HFFc6 (cell line): Measurements from ENCODE around the gene CTSE. TPM values are rescaled to one million over a fixed set of nuclear protein-coding genes. Genes with fewer than 3 reads are reported as not detected.

ENCODE experiments used
- DNase-seq: peaks from one replicate; pipeline ENCODE4 v3.0.0-alpha.2; 2018
- H3K27ac Mint-ChIP-seq: 2 replicates; pipeline ENCODE4 v1.8.0; 2020; ENCODE audit warnings: mild to moderate bottlenecking, mixed read lengths
- H3K27me3 Mint-ChIP-seq: 2 replicates; pipeline ENCODE4 v1.8.0; 2021; ENCODE audit warnings: mild to moderate bottlenecking, moderate library complexity, mixed read lengths; ENCODE audit not compliant: insufficient read depth
- H3K36me3 Mint-ChIP-seq: 2 replicates; pipeline ENCODE4 v1.8.0; 2021; ENCODE audit warnings: low read depth, mixed read lengths
- H3K4me1 Mint-ChIP-seq: 2 replicates; pipeline ENCODE4 v1.8.0; 2020; ENCODE audit warnings: low read depth, mixed read lengths
- H3K4me3 Mint-ChIP-seq: 2 replicates; pipeline ENCODE4 v1.8.0; 2020; ENCODE audit warnings: mild to moderate bottlenecking, moderate library complexity, mixed read lengths
- H3K9me3 Mint-ChIP-seq: 2 replicates; pipeline ENCODE4 v1.8.0; 2020; ENCODE audit warnings: mild to moderate bottlenecking, mixed read lengths
- CTCF ChIP-seq: fragments of 200-600 bp; sonication (generic); IDR thresholded peaks from 2 replicates; pipeline ENCODE4 v1.5.0; 2021; ENCODE audit warnings: antibody characterized with exemption, mild to moderate bottlenecking
- total RNA-seq, 6 experiments: library from RNA; stranded (reverse); fragmentation: NEBNext Ultra II Directional; extraction: Animal tissue kit (Norgen Biotek cat#: 25700); gene quantifications; 2 replicates in 1 of 6; 3 replicates in 5 of 6; pipeline ENCODE4 v1.2.3, GENCODE V29; 2021

CTSE gene
- total RNA-seq, 6 experiments from 2014 or later, result not detected

DNA sequence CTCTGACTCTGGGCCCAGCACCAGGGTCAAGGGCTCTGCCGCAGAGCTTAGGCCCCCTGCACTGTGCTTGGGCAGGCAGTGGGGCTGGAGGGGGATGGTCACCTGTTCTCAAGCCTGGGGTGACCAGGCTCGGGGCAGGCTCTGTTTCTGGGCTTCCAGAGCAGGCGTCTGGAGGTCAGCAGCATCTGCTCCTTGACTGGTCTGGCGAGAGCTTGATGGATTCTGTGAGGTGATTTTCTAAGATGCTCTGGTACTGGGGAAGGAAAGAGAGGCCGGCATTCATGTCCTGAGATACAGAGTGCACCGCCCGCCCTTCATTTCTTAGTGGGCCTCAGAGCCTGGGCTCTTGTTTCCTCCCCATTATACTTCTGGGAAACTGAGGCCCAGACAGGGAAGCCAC lies 45.0 kb downstream of the CTSE start:
- Mint-ChIP-seq H3K36me3 (no peaks in the 10 kb centered on the region; the same call in 1 of the 2 replicates), H3K27me3 (peaks cover 1% of the 10 kb centered on the region; the same call in 1 of the 2 replicates), H3K27ac (no peak overlapping the region), H3K4me3 (no peak overlapping the region), H3K9me3 (peaks cover 7% of the 10 kb centered on the region; the same call in 1 of the 2 replicates), H3K4me1 (peaks cover 17% of the 10 kb centered on the region)
- no peak for TF ChIP-seq CTCF
- no peak for DNase-seq

- Mint-ChIP-seq H3K27ac (no peak overlapping the region), H3K27me3 (peaks cover 1% of the 10 kb centered on the region; the same call in 1 of the 2 replicates), H3K4me1 (peaks cover 27% of the 10 kb centered on the region), H3K4me3 (no peak overlapping the region), H3K36me3 (no peaks in the 10 kb centered on the region; the same call in 1 of the 2 replicates), H3K9me3 (peaks cover 7% of the 10 kb centered on the region; the same call in 1 of the 2 replicates)
- TF ChIP-seq CTCF, result peak; percentile 98
- peak; percentile 62 for DNase-seq
Observed at GRCh38 chr1:205977402-205978014, 46.2 kb downstream of the CTSE start.

GRCh38 chr1:205976708-205977401 lies 46.8 kb downstream of the CTSE start:
- Mint-ChIP-seq H3K27ac (no peak overlapping the region; the same call in 1 of the 2 replicates), H3K9me3 (peaks cover 7% of the 10 kb centered on the region; the same call in 1 of the 2 replicates), H3K27me3 (no peaks in the 10 kb centered on the region; the same call in 1 of the 2 replicates), H3K36me3 (no peaks in the 10 kb centered on the region; the same call in 1 of the 2 replicates), H3K4me1 (peaks cover 33% of the 10 kb centered on the region), H3K4me3 (no peak overlapping the region)
- TF ChIP-seq CTCF, result no peak
- peak; percentile 50 for DNase-seq

DNA sequence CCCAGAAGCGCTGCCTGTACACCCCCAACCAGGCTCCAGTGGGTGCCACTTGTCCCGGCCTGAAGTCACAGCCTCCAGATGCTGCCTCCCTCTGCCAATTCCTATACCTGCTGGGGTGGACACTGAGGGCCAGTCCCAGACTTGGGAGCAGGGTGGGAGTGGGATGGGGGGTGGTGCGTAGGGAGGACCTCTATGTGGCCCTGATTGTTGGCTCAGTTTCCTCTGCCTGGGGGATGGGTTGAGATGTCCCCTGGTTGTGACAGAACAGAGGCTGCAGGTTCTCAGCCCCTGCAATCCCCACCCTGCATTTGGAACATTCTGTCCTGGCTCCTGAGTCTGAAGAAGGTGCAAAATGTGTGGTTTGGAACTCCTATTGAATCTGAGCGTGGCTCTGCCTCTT lies 47.7 kb downstream of the CTSE start:
- Mint-ChIP-seq H3K36me3 (no peaks in the 10 kb centered on the region; the same call in 1 of the 2 replicates), H3K27me3 (peaks cover 5% of the 10 kb centered on the region), H3K9me3 (peaks cover 7% of the 10 kb centered on the region; the same call in 1 of the 2 replicates), H3K4me1 (peaks cover 33% of the 10 kb centered on the region), H3K4me3 (no peak overlapping the region), H3K27ac (no peak overlapping the region)
- DNase-seq, result no peak
- no peak for TF ChIP-seq CTCF

DNA sequence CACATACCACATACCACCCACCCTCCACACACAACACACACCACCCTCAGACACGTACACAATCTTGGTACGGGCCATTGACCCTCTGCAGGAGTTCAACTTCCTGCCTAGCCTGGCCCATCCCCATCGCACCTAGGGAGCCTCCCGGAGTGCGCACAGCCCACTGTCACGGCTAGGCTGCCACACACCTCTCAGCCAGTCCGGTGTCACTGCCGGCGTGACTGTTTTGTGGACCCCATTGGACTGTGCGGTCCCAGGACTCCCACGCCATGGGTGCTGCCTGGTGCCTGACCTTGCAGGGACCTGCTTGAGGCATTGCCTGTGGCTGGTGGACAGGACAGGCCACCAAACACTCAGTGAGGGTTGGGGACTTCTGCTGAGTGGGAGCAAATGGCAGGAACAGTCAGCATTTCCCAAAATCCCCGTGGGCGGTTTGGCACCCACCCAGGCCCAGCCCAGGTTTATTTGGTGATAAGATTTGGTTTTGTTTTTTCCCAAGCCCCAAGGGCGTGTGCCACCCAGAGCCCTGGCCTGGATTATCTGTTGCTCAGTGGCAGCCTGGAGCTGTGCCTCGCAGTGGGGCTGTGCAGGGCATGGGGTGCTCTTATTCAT lies 48.2 kb downstream of the CTSE start:
- no peak overlapping the region for H3K4me3 Mint-ChIP-seq
- no peaks in the 10 kb centered on the region; the same call in 1 of the 2 replicates for H3K36me3 Mint-ChIP-seq

More for the DNA sequence above, 48.2 kb downstream of the CTSE start:
- TF ChIP-seq CTCF, result no peak
- DNase-seq, result no peak
- Mint-ChIP-seq H3K27ac (no peak overlapping the region), H3K27me3 (peaks cover 5% of the 10 kb centered on the region), H3K4me1 (peaks cover 38% of the 10 kb centered on the region), H3K9me3 (peaks cover 7% of the 10 kb centered on the region; the same call in 1 of the 2 replicates)
